ENCODE results near the gene FAM151B. TPM values are rescaled to one million over a fixed set of nuclear protein-coding genes. Genes with fewer than 3 reads are reported as not detected.
"Not testable (repeated sequence)": the region's sequence is repeated elsewhere in the genome, so short reads cannot be mapped to it uniquely, and the experiment has no call there.

Gene FAM151B
- total and polyA plus RNA-seq, 12 donors: 1.1 to 5.7 (median 3.5) TPM

- intact Hi-C loops (cut with DNase I): no loop called here
- no peak for DNase-seq
- Histone ChIP-seq H3K4me3 (no peak overlapping the region), H3K36me3 (replicated peaks in 1 of 2) (peaks cover 0 to 54% of the 10 kb centered on the region in 2 donors), H3K27me3 (no peaks in the 10 kb centered on the region), H3K9me3 (replicated peaks in 1 of 3) (no peaks in the 10 kb centered on the region), H3K27ac (no peak overlapping the region), H3K4me1 (replicated peaks in 1 of 2) (no peaks in the 10 kb centered on the region)
- TF ChIP-seq POLR2A (IDR thresholded peaks at IDR 0.05) (no peak), CTCF (IDR thresholded peaks at IDR 0.05) (no peak)
- WGBS, 4 donors: 68 to 76% (median 72%) methylated on average over 2 of the region's 2 CpGs
Observed at GRCh38 chr5:80453366-80453765, 34.5 kb upstream of the FAM151B start.

- Histone ChIP-seq H3K4me1 (replicated peaks in 1 of 2) (peaks cover 0 to 10% of the 10 kb centered on the region in 2 donors), H3K4me3 (no peak overlapping the region), H3K9me3 (replicated peaks in 1 of 3) (peaks cover 0 to 8% (median 0%) of the 10 kb centered on the region in 3 donors), H3K27me3 (no peaks in the 10 kb centered on the region), H3K27ac (no peak overlapping the region), H3K36me3 (replicated peaks in 1 of 2) (peaks cover 0 to 8% of the 10 kb centered on the region in 2 donors)
- TF ChIP-seq POLR2A (IDR thresholded peaks at IDR 0.05) (no peak), CTCF (IDR thresholded peaks at IDR 0.05) (no peak)
- no peak for DNase-seq
- WGBS, 4 donors: 97 to 100% (median 100%) methylated on average over 3 to 4 of the region's 4 CpGs
- intact Hi-C loops (cut with DNase I): no loop called here
Observed at GRCh38 chr5:80463269-80463668, 24.6 kb upstream of the FAM151B start.

GRCh38 chr5:80466669-80467485 is 21.0 kb upstream of the FAM151B start:
- Histone ChIP-seq H3K27ac (peak overlapping the region in 1 of 5 donors; percentile 7), H3K4me1 (replicated peaks in 1 of 2) (peaks cover 0 to 10% of the 10 kb centered on the region in 2 donors), H3K27me3 (no peaks in the 10 kb centered on the region), H3K4me3 (no peak overlapping the region), H3K36me3 (replicated peaks in 1 of 2) (no peaks in the 10 kb centered on the region), H3K9me3 (replicated peaks in 1 of 3) (peaks cover 0 to 8% (median 0%) of the 10 kb centered on the region in 3 donors)
- intact Hi-C loops (cut with DNase I): no loop called here
- WGBS, 4 donors: 67 to 78% (median 70%) methylated on average over 4 of the region's 4 CpGs
- peak in 1 of 7 donors; percentile 9 for DNase-seq
- TF ChIP-seq POLR2A (IDR thresholded peaks at IDR 0.05) (no peak), CTCF (IDR thresholded peaks at IDR 0.05) (no peak)

GRCh38 chr5:80468131-80468530 is 19.8 kb upstream of the FAM151B start:
- Histone ChIP-seq H3K9me3 (replicated peaks in 1 of 3) (peaks cover 0 to 4% (median 0%) of the 10 kb centered on the region in 3 donors), H3K27ac (no peak overlapping the region), H3K36me3 (replicated peaks in 1 of 2) (no peaks in the 10 kb centered on the region), H3K4me3 (no peak overlapping the region), H3K27me3 (no peaks in the 10 kb centered on the region), H3K4me1 (replicated peaks in 1 of 2) (peaks cover 0 to 10% of the 10 kb centered on the region in 2 donors)
- no peak for TF ChIP-seq CTCF (IDR thresholded peaks at IDR 0.05)
- no peak for TF ChIP-seq POLR2A (IDR thresholded peaks at IDR 0.05)
- intact Hi-C loops (cut with DNase I): no loop called here
- no peak for DNase-seq
- 94 to 100% (median 98%) methylated on average over 1 of the region's 1 CpG for WGBS, 4 donors

- H3K27ac ChIP-seq; H3K4me1 ChIP-seq (replicated peaks in 1 of 2); DNase-seq; H3K4me3 ChIP-seq; intact Hi-C loops (cut with DNase I); H3K9me3 ChIP-seq (replicated peaks in 1 of 3); H3K27me3 ChIP-seq: not testable (repeated sequence)
- WGBS, 4 donors: 83 to 100% (median 100%) methylated on average over 2 of the region's 2 CpGs
- peaks cover 0 to 23% of the 10 kb centered on the region in 2 donors for H3K36me3 ChIP-seq (replicated peaks in 1 of 2)
Observed at GRCh38 chr5:80470631-80471030, 17.3 kb upstream of the FAM151B start.
